Fibroblast of villous mesenchyme (primary cell): Measurements from ENCODE around the gene ETFA. TPM values are rescaled to one million over a fixed set of nuclear protein-coding genes. Genes with fewer than 3 reads are reported as not detected.

ENCODE experiments used
- DNase-seq: peaks from one replicate; pipeline ENCODE4 v3.0.0-alpha.2; 2010; ENCODE audit warnings: low read depth
- H3K4me3 ChIP-seq: 2 replicates; pipeline ENCODE4 v1.5.1; 2011; ENCODE audit warnings: low read depth, mild to moderate bottlenecking, low read length
- CTCF ChIP-seq: IDR thresholded peaks from 2 replicates; pipeline ENCODE4 v1.5.1; 2012; ENCODE audit warnings: low read depth, mild to moderate bottlenecking, low read length; ENCODE audit not compliant: insufficient read depth
- total RNA-seq: library from RNA; depleted of rRNA; stranded (reverse); fragments of >200 nt; gene quantifications from 2 replicates; pipeline ENCODE4 v1.2.3, GENCODE V29; 2012

Gene ETFA
- total RNA-seq, 1 donor: 114 TPM

GRCh38 chr15:76183930-76184649 is 127.2 kb downstream of the ETFA start:
- peak; percentile 26 for DNase-seq
- no peak for TF ChIP-seq CTCF
- H3K4me3 ChIP-seq: no peak overlapping the region

- no peak for TF ChIP-seq CTCF
These were observed 129.6 kb downstream of the ETFA start for GRCh38 chr15:76181705-76182107.

GRCh38 chr15:76180321-76180720 is 130.9 kb downstream of the ETFA start:
- no peak for DNase-seq
- TF ChIP-seq CTCF: no peak
- H3K4me3 ChIP-seq: no peak overlapping the region

More at GRCh38 chr15:76181705-76182107, 129.6 kb downstream of the ETFA start:
- no peak overlapping the region for H3K4me3 ChIP-seq
- DNase-seq: no peak

GRCh38 chr15:76179023-76179422 is 132.2 kb downstream of the ETFA start:
- no peak for TF ChIP-seq CTCF
- no peak overlapping the region for H3K4me3 ChIP-seq
- no peak for DNase-seq

- no peak overlapping the region for H3K4me3 ChIP-seq
- no peak for DNase-seq
- TF ChIP-seq CTCF: no peak
These were observed 132.8 kb downstream of the ETFA start for GRCh38 chr15:76178296-76179000.

GRCh38 chr15:76177491-76178040 is 133.7 kb downstream of the ETFA start:
- TF ChIP-seq CTCF: no peak
- no peak overlapping the region for H3K4me3 ChIP-seq
- DNase-seq: peak; percentile 72
